ENCODE data around the gene DCST1. TPM values are rescaled to one million over a fixed set of nuclear protein-coding genes. Genes with fewer than 3 reads are reported as not detected.
"Not testable (repeated sequence)": the region's sequence is repeated elsewhere in the genome, so short reads cannot be mapped to it uniquely, and the experiment has no call there.

DCST1 gene
- total RNA-seq, 2 experiments from 2014 or later, result not detected

GRCh38 chr1:154995301-154995983 lies 38.2 kb upstream of the DCST1 start:
- H3K4me3 Mint-ChIP-seq; H3K9me3 Mint-ChIP-seq (ENCODE audit: insufficient read depth); H3K27me3 Mint-ChIP-seq (ENCODE audit: low read depth); DNase-seq; H3K27ac Mint-ChIP-seq; ATAC-seq; H3K36me3 Mint-ChIP-seq (ENCODE audit: low read depth): not testable (repeated sequence)
- ChIA-PET CTCF (interaction anchor here (0.9 to 7.9 kb wide), 8 partner anchors 11 to 435 kb away, joined by 3 to 139 read pairs (median 8); partner anchors contain the start of genes FLAD1, KRTCAP2 and PYGO2), POLR2A (interaction anchor here (1.6 to 4.2 kb wide), 2 partner anchors 12 to 21 kb away, joined by 8 to 28 read pairs; partner anchors contain the start of genes CKS1B and FLAD1)
- H3K4me1 Mint-ChIP-seq (ENCODE audit: low read depth), result peaks cover 36% of the 10 kb centered on the region

- Mint-ChIP-seq H3K27me3 (ENCODE audit: low read depth) (no peaks in the 10 kb centered on the region), H3K4me1 (ENCODE audit: low read depth) (peaks cover 38% of the 10 kb centered on the region), H3K9me3 (ENCODE audit: insufficient read depth) (no peaks in the 10 kb centered on the region), H3K36me3 (ENCODE audit: low read depth) (peaks cover 2% of the 10 kb centered on the region), H3K27ac (no peak overlapping the region), H3K4me3 (peak overlapping the region; percentile 3)
- DNase-seq (no peak), ATAC-seq (no peak)
- ChIA-PET POLR2A (interaction anchor here (0.6 to 4.2 kb wide), 3 partner anchors 13 to 1362 kb away, joined by 4 to 28 read pairs (median 4); partner anchors contain the start of genes CKS1B and FLAD1), CTCF (interaction anchor here (1.0 to 7.9 kb wide), 9 partner anchors 13 to 437 kb away, joined by 3 to 139 read pairs (median 8); partner anchors contain the start of genes CKS1B, FLAD1 and PYGO2)
Observed at GRCh38 chr1:154996966-154997701, 36.5 kb upstream of the DCST1 start.

- Mint-ChIP-seq H3K4me3 (peak overlapping the region; percentile 48), H3K27me3 (ENCODE audit: low read depth) (no peaks in the 10 kb centered on the region), H3K9me3 (ENCODE audit: insufficient read depth) (no peaks in the 10 kb centered on the region), H3K36me3 (ENCODE audit: low read depth) (peaks cover 2% of the 10 kb centered on the region), H3K4me1 (ENCODE audit: low read depth) (peaks cover 38% of the 10 kb centered on the region), H3K27ac (peak overlapping the region; percentile 57)
- POLR2A ChIA-PET, result interaction anchor here (1.1 to 2.1 kb wide), 4 partner anchors 23 to 43 kb away, joined by 3 to 11 read pairs (median 4); partner anchors contain the start of gene PBXIP1
- no peak for DNase-seq
- no peak for ATAC-seq
- CTCF ChIA-PET, result interaction anchor here (0.7 to 7.9 kb wide), 21 partner anchors 14 to 518 kb away, joined by 3 to 139 read pairs (median 8); partner anchors contain the start of genes ADAM15, CKS1B, FLAD1 and PBXIP1
Observed at GRCh38 chr1:154998201-154998780, 35.3 kb upstream of the DCST1 start.

GRCh38 chr1:154998818-154999570 lies 34.6 kb upstream of the DCST1 start:
- Mint-ChIP-seq H3K27ac (peak overlapping the region; percentile 77), H3K4me1 (ENCODE audit: low read depth) (peaks cover 42% of the 10 kb centered on the region), H3K27me3 (ENCODE audit: low read depth) (no peaks in the 10 kb centered on the region), H3K36me3 (ENCODE audit: low read depth) (peaks cover 2% of the 10 kb centered on the region), H3K4me3 (peak overlapping the region; percentile 62), H3K9me3 (ENCODE audit: insufficient read depth) (no peaks in the 10 kb centered on the region)
- ChIA-PET POLR2A (interaction anchor here (0.5 to 2.1 kb wide), 9 partner anchors 16 to 405 kb away, joined by 3 to 11 read pairs (median 3); partner anchors contain the start of genes ADAM15, FLAD1, PBXIP1 and PYGO2), CTCF (interaction anchor here (0.7 to 7.9 kb wide), 25 partner anchors 9 to 518 kb away, joined by 3 to 139 read pairs (median 5); partner anchors contain the start of genes ADAM15, CKS1B, FLAD1 and PBXIP1)
- DNase-seq (peak; percentile 81), ATAC-seq (peak; percentile 15)

DNA sequence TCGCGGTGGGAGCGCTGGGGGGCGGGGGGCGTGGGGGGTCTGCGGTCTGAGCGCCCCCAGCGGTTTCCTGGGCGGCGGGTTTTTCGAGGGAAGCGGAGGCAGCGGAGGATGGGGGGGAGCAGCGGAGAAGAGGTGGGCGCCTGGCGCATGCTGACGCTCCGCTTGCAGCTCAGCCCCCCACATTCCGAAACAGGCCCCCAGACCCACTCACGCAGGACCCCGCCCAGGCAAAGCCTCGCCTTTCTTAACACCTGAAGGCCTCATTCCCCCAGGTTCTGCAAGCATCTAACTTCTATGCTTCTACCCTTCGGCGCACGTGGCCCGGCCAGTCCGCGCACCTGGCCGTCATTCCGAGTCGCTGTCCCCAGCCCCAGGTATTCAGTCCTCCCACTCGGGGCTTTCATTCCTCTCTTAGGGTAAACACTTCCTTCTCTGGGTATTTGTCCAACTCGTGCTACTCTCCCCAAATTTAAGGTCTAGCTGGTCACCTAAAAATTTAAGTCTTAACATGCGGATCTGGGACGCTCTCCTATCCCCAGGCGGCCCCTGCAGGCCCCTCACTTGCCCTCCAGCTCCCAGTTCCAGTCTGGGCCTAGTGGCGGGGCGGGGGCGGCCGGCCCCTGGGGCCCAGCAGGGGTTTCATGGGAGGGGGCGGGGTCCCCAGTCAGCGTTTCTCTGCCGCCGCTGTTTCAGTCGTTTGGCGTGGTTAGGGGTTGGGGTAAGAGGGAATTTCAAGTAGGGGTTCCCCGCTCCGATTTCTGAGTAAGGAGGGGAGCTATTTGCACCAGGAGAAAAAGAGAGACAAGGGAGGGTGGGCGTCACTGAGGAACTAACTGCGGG lies 33.8 kb upstream of the DCST1 start:
- CTCF ChIA-PET, result interaction anchor here (0.9 to 7.9 kb wide), 23 partner anchors 8 to 519 kb away, joined by 3 to 139 read pairs (median 8); partner anchors contain the start of genes ADAM15, CKS1B, FLAD1 and PBXIP1
- peak overlapping the region; percentile 85 for H3K27ac Mint-ChIP-seq
- no peaks in the 10 kb centered on the region for H3K9me3 Mint-ChIP-seq (ENCODE audit: insufficient read depth)
- no peaks in the 10 kb centered on the region for H3K27me3 Mint-ChIP-seq (ENCODE audit: low read depth)
- ATAC-seq (no peak), DNase-seq (peak; percentile 61)
- peaks cover 4% of the 10 kb centered on the region for H3K36me3 Mint-ChIP-seq (ENCODE audit: low read depth)
- peaks cover 49% of the 10 kb centered on the region for H3K4me1 Mint-ChIP-seq (ENCODE audit: low read depth)
- POLR2A ChIA-PET, result interaction anchor here (0.7 to 2.1 kb wide), 8 partner anchors 16 to 63 kb away, joined by 3 to 11 read pairs (median 4); partner anchors contain the start of genes ADAM15, FLAD1, PBXIP1 and PMVK
- peak overlapping the region; percentile 86 for H3K4me3 Mint-ChIP-seq

DNA sequence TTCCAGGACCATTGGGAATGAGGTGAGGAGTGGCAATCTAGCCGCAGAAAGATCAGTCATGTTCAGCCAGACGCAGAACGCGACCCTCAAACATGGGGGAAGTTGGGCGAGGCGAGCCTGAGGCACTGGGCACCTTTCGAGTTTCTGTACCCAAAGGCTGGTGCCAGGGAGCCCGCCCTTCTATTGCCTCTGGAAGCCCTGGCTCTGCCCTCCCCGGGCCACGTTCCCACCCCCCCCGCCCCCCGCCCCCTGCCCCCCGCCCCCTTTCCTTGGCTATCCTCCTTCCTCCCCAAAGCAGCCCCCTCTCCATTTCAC lies 33.3 kb upstream of the DCST1 start:
- Mint-ChIP-seq H3K27me3 (ENCODE audit: low read depth) (no peaks in the 10 kb centered on the region), H3K36me3 (ENCODE audit: low read depth) (peaks cover 4% of the 10 kb centered on the region), H3K4me1 (ENCODE audit: low read depth) (peaks cover 50% of the 10 kb centered on the region), H3K4me3 (peak overlapping the region; percentile 86), H3K27ac (peak overlapping the region; percentile 85), H3K9me3 (ENCODE audit: insufficient read depth) (no peaks in the 10 kb centered on the region)
- ChIA-PET CTCF (interaction anchor here (0.9 to 7.9 kb wide), 16 partner anchors 12 to 332 kb away, joined by 3 to 139 read pairs (median 14); partner anchors contain the start of genes ADAM15, CKS1B, FLAD1 and PBXIP1), POLR2A (interaction anchor here (0.7 to 2.1 kb wide), 4 partner anchors 23 to 64 kb away, joined by 3 to 11 read pairs (median 6); partner anchors contain the start of genes PBXIP1, PMVK and PYGO2)
- ATAC-seq (no peak), DNase-seq (no peak)

DNA sequence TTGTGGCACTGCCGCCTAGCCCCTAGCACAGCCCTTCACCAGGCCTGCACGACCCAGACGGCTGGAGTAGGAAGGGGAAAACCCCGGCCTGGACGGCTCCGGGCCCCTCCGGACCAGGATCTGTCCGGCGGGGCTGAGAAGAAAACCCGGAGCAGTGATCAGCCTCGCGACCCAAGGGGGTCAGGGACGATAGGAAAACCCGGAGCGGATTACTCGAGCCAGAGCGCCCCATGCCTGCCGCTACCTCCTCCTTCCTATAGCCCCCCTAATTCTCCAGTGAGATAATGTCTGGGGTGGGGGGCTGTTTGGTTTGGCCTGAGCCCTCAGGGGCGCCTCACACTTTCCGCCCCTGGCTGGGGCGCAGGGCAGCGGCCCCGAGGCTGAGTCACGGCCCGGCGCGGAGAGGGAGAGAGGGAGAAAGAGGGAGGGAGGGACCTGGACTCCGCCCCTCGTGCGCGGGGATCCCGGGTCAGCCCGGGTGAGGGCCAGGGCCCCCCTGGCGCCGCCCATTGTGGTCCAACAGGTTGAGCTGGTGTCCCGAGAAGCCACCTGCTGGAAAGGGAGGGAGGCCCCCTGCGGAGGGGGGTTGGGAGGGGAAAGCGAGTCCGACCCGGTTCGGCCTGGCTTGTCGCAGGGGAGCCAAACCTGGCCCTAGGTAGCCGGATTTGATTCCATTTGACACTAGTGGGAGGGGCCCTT lies 32.7 kb upstream of the DCST1 start:
- POLR2A ChIA-PET, result interaction anchor here (0.7 to 2.1 kb wide), 4 partner anchors 10 to 64 kb away, joined by 4 to 11 read pairs (median 4); partner anchors contain the start of genes PBXIP1 and PMVK
- H3K4me3 Mint-ChIP-seq, result peak overlapping the region; percentile 86
- ATAC-seq, result peak; percentile 64

DNA sequence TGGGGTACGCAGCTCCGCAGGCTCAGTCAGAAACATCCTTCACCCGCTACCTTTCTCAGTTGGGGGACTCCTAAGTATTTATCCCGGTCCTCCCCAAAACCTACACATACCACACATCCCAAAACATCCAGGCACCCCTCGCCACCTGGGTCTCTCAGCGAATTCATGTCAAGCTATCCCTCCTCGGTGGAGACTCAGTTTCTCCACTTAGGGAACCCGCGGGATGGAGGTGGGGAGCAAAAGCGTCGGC lies 32.3 kb upstream of the DCST1 start:
- Mint-ChIP-seq H3K4me3 (peak overlapping the region; percentile 86), H3K4me1 (ENCODE audit: low read depth) (peaks cover 57% of the 10 kb centered on the region)

More for the DNA sequence above, 32.7 kb upstream of the DCST1 start:
- CTCF ChIA-PET, result interaction anchor here (0.9 to 7.9 kb wide), 15 partner anchors 12 to 1342 kb away, joined by 3 to 139 read pairs (median 13); partner anchors contain the start of genes ADAM15, FLAD1, PBXIP1 and PYGO2
- Mint-ChIP-seq H3K4me1 (ENCODE audit: low read depth) (peaks cover 53% of the 10 kb centered on the region), H3K27ac (peak overlapping the region; percentile 79), H3K9me3 (ENCODE audit: insufficient read depth) (no peaks in the 10 kb centered on the region), H3K27me3 (ENCODE audit: low read depth) (no peaks in the 10 kb centered on the region), H3K36me3 (ENCODE audit: low read depth) (peaks cover 4% of the 10 kb centered on the region)
- DNase-seq, result peak; percentile 84

GRCh38 chr1:155001675-155002463 lies 31.8 kb upstream of the DCST1 start:
- peak overlapping the region; percentile 86 for H3K4me3 Mint-ChIP-seq
- H3K27me3 Mint-ChIP-seq (ENCODE audit: low read depth), result no peaks in the 10 kb centered on the region
- peak overlapping the region; percentile 97 for H3K27ac Mint-ChIP-seq
- peaks cover 7% of the 10 kb centered on the region for H3K36me3 Mint-ChIP-seq (ENCODE audit: low read depth)
- peak; percentile 100 for DNase-seq
- H3K4me1 Mint-ChIP-seq (ENCODE audit: low read depth), result peaks cover 62% of the 10 kb centered on the region
- H3K9me3 Mint-ChIP-seq (ENCODE audit: insufficient read depth), result no peaks in the 10 kb centered on the region
- CTCF ChIA-PET, result interaction anchor here (0.9 to 7.9 kb wide), 8 partner anchors 11 to 1343 kb away, joined by 3 to 139 read pairs (median 18); partner anchors contain the start of genes FLAD1, PBXIP1 and PYGO2
- peak; percentile 76 for ATAC-seq
- POLR2A ChIA-PET, result interaction anchor here (0.7 to 1.8 kb wide), 3 partner anchors 9 to 46 kb away, joined by 4 to 6 read pairs (median 4); partner anchors contain the start of genes FLAD1 and PBXIP1

More for the DNA sequence above, 32.3 kb upstream of the DCST1 start:
- H3K27me3 Mint-ChIP-seq (ENCODE audit: low read depth), result no peaks in the 10 kb centered on the region
- ChIA-PET CTCF (interaction anchor here (0.9 to 7.9 kb wide), 8 partner anchors 11 to 1342 kb away, joined by 3 to 139 read pairs (median 18); partner anchors contain the start of genes FLAD1, PBXIP1 and PYGO2), POLR2A (interaction anchor here (0.7 to 1.2 kb wide), 3 partner anchors 9 to 65 kb away, joined by 4 read pairs; partner anchors contain the start of genes PBXIP1 and PMVK)
- DNase-seq (no peak), ATAC-seq (no peak)
- peak overlapping the region; percentile 79 for H3K27ac Mint-ChIP-seq
- no peaks in the 10 kb centered on the region for H3K9me3 Mint-ChIP-seq (ENCODE audit: insufficient read depth)
- peaks cover 6% of the 10 kb centered on the region for H3K36me3 Mint-ChIP-seq (ENCODE audit: low read depth)
